Activated naive CD8-positive, alpha-beta T cell treated with anti-CD3 and anti-CD28 coated beads for 36 hours (primary cell): ENCODE measurements around the gene TXNRD2. TPM values are rescaled to one million over a fixed set of nuclear protein-coding genes. Genes with fewer than 3 reads are reported as not detected.
A peak's percentile ranks its signal among the peaks of the same experiment; 100 is the strongest.
"Not testable (repeated sequence)": the region's sequence is repeated elsewhere in the genome, so short reads cannot be mapped to it uniquely, and the experiment has no call there.

Source experiments
- DNase-seq: peaks from one replicate; pipeline ENCODE4 v3.0.0; 2021
- H3K27ac Mint-ChIP-seq: one replicate; pipeline ENCODE4 v1.8.0; 2022; ENCODE audit warnings: mild to moderate bottlenecking, moderate library complexity, mixed read lengths
- H3K27me3 Mint-ChIP-seq: one replicate; pipeline ENCODE4 v1.8.0; 2022; ENCODE audit warnings: mild to moderate bottlenecking, mixed read lengths
- H3K36me3 Mint-ChIP-seq: one replicate; pipeline ENCODE4 v1.8.0; 2021; ENCODE audit warnings: mild to moderate bottlenecking, mixed read lengths
- H3K4me1 Mint-ChIP-seq: one replicate; pipeline ENCODE4 v1.8.0; 2021; ENCODE audit warnings: mixed read lengths
- H3K4me3 Mint-ChIP-seq: one replicate; pipeline ENCODE4 v1.8.0; 2022; ENCODE audit warnings: mild to moderate bottlenecking, moderate library complexity, mixed read lengths
- H3K9me3 Mint-ChIP-seq: one replicate; pipeline ENCODE4 v1.8.0; 2022; ENCODE audit warnings: mixed read lengths
- total RNA-seq, 2 experiments: library from RNA; stranded (reverse); gene quantifications; one replicate each; pipeline ENCODE4 v1.2.3, GENCODE V29; 2021

TXNRD2 gene
- total RNA-seq, 2 experiments from 2014 or later: 20.3 to 20.9 TPM

GRCh38 chr22:19951346-19951745 is 9.7 kb upstream of the TXNRD2 start:
- DNase-seq: no peak
- H3K4me3 Mint-ChIP-seq: no peak overlapping the region

DNA sequence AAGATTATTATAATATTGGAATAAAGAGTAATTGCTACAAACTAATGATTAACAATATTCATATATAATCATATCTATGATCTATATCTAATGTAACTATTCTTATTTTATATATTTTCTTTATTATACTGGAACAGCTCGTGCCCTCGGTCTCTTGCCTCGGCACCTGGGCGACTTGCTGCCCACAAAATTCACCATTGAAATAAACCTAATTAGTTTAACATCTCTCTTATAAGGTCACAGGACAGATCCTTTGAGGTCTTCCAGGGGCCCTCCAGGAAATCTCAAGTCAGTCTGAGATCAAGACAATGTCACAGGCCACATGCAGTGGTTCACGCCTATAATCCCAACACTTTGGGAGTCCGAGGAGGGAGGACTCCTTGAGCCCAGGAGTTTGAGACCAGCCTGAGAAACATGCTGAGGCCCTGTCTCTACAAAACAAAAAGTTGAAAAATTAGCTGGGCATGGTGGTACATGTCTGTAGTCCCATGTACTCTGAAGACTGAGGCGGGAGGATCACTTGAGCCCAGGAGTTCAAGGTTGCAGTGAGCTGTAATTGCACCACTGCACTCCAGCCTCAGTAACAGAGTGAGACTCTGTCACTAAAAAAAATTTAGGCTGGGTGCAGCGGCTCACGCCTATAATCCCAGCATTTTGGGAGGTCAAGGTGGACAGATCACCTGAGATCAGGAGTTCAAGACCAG is 6.6 kb upstream of the TXNRD2 start:
- H3K4me1 Mint-ChIP-seq: peaks cover 29% of the 10 kb centered on the region
- H3K9me3 Mint-ChIP-seq: peaks cover 2% of the 10 kb centered on the region
- no peak overlapping the region for H3K4me3 Mint-ChIP-seq
- no peak for DNase-seq
- H3K36me3 Mint-ChIP-seq: peaks cover 22% of the 10 kb centered on the region
- H3K27me3 Mint-ChIP-seq: no peaks in the 10 kb centered on the region
- no peak overlapping the region for H3K27ac Mint-ChIP-seq

More at GRCh38 chr22:19951346-19951745, 9.7 kb upstream of the TXNRD2 start:
- Mint-ChIP-seq H3K4me1 (peaks cover 21% of the 10 kb centered on the region), H3K27ac (no peak overlapping the region), H3K9me3 (no peaks in the 10 kb centered on the region), H3K27me3 (no peaks in the 10 kb centered on the region), H3K36me3 (peaks cover 14% of the 10 kb centered on the region)

DNA sequence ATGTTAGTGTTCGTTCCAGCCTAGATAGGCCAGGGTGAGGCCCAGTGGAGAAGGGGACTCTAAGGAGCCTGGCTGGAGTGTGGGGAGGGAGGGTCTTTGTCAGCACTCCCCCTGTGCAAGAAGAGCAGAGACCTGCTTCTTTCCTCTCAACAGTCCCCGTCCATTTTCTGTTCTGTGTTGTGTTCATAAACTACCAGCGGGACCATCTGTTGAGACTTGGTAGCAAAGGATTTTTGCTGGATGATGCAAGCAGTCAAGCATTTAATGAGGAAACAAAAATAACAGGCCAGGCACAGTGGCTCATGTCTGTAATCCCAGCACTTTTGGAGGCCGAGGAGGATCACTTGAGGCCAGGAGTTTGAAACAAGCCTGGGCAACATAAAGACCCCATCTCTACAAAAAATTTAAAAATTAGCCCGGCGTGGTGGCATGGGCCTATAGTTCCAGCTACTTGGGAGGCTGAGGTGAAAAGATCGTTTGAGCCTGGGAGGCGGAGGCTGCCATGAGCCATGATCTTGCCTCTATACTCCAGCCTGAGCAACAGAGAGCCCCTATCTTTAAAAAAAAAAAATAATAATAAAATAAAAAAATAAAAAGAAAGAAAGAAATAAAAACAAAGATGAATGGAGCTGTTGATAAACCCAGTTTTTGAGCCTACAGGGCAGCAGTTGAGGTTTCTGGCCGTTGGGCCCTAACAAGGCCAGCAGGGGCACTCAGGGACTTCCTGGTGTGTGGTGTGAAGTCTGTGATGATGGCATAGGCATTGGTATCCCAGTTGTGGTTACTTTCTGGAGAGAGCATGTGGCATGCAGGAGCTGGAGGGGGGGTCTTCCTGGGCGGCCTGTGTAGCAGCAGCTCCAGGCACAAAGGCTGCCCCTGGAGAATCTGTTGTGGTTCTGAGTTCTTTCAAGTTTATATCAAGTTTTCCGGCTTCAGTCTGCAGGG is 1.7 kb upstream of the TXNRD2 start:
- peaks cover 2% of the 10 kb centered on the region for H3K9me3 Mint-ChIP-seq
- no peaks in the 10 kb centered on the region for H3K27me3 Mint-ChIP-seq
- DNase-seq: no peak
- H3K36me3 Mint-ChIP-seq: peaks cover 27% of the 10 kb centered on the region
- peak overlapping the region; percentile 98 for H3K4me3 Mint-ChIP-seq
- H3K27ac Mint-ChIP-seq: peak overlapping the region; percentile 96
- peaks cover 41% of the 10 kb centered on the region for H3K4me1 Mint-ChIP-seq

DNA sequence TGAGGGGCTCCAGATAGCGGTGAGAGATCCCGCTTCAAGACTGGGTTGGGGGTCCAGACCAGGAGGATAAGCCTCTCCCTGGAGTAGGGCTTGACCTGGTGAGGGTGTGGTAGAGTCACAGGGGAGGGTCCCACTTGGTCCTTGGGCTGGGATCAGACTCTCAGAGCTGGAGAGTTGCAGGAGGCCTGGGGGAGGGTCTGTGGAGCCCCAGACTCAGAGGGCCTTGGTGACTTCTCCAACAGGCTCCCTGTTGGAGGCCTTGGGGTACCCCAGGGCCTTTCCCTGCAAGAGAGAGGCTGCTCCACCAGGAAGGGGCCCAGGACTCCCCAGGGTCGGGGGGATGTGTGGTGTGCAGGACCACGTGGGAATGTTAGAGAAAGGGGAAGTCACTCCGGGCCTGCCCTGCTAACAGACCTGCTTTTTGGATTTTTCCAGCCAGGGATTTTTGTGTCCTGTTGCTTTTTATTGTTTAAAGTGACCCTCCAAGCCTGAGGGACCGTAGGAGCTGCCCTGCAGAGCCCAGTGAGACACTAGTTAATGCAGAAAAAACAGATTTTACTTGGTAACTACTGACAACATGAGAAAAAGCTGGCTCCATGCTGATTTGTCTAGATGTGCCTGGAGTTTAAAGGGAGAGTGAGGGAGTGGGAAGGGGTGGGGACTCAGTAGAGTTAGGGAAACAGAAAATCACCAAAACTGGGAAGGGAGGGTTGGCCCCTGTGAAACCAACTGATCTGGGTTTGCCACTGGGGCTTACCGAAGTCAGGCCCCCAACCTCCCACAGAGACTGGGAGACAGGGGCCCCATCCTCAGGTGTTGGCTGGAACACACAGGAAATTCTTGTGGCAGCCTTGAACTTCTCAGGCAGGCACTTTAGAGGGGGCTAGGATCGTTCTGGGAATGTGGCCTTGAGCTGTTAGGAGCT is 801 bp upstream of the TXNRD2 start:
- Mint-ChIP-seq H3K9me3 (peaks cover 2% of the 10 kb centered on the region), H3K4me3 (peak overlapping the region; percentile 98), H3K4me1 (peaks cover 39% of the 10 kb centered on the region), H3K27ac (peak overlapping the region; percentile 96), H3K27me3 (no peaks in the 10 kb centered on the region), H3K36me3 (peaks cover 33% of the 10 kb centered on the region)
- DNase-seq: no peak

GRCh38 chr22:19940536-19941364 is 868 bp downstream of the TXNRD2 start:
- H3K9me3 Mint-ChIP-seq: peaks cover 11% of the 10 kb centered on the region
- DNase-seq: no peak
- peaks cover 43% of the 10 kb centered on the region for H3K36me3 Mint-ChIP-seq
- H3K4me3 Mint-ChIP-seq: peak overlapping the region; percentile 98
- no peaks in the 10 kb centered on the region for H3K27me3 Mint-ChIP-seq
- H3K4me1 Mint-ChIP-seq: peaks cover 25% of the 10 kb centered on the region
- H3K27ac Mint-ChIP-seq: peak overlapping the region; percentile 78

GRCh38 chr22:19937616-19938473 is 3.8 kb downstream of the TXNRD2 start:
- H3K27me3 Mint-ChIP-seq: no peaks in the 10 kb centered on the region
- H3K27ac Mint-ChIP-seq: no peak overlapping the region
- peaks cover 14% of the 10 kb centered on the region for H3K4me1 Mint-ChIP-seq
- DNase-seq: no peak
- H3K36me3 Mint-ChIP-seq: peaks cover 38% of the 10 kb centered on the region
- no peak overlapping the region for H3K4me3 Mint-ChIP-seq
- peaks cover 16% of the 10 kb centered on the region for H3K9me3 Mint-ChIP-seq

DNA sequence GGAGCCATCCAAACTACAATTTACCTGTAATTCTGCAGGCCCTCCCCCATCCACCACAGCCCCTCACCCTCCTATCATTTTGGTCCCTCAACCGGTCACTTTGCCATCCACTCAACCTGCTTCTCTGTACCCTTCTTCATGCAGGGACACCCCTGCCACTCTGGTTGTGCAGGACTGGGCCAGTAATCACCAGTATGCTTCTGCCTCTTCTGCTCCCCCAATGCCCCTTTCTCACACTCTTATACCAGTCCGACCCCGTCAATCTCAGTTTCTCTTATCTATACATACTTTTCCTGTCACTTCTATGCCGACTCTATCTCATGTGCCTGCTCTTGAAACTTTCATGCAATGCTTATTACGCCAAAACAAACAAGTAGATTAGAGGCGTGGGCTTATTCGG is 5.1 kb downstream of the TXNRD2 start:
- peaks cover 16% of the 10 kb centered on the region for H3K9me3 Mint-ChIP-seq
- H3K36me3 Mint-ChIP-seq: peaks cover 29% of the 10 kb centered on the region
- no peaks in the 10 kb centered on the region for H3K27me3 Mint-ChIP-seq
- H3K4me1 Mint-ChIP-seq: peaks cover 9% of the 10 kb centered on the region
- no peak overlapping the region for H3K27ac Mint-ChIP-seq
- no peak overlapping the region for H3K4me3 Mint-ChIP-seq
- no peak for DNase-seq

DNA sequence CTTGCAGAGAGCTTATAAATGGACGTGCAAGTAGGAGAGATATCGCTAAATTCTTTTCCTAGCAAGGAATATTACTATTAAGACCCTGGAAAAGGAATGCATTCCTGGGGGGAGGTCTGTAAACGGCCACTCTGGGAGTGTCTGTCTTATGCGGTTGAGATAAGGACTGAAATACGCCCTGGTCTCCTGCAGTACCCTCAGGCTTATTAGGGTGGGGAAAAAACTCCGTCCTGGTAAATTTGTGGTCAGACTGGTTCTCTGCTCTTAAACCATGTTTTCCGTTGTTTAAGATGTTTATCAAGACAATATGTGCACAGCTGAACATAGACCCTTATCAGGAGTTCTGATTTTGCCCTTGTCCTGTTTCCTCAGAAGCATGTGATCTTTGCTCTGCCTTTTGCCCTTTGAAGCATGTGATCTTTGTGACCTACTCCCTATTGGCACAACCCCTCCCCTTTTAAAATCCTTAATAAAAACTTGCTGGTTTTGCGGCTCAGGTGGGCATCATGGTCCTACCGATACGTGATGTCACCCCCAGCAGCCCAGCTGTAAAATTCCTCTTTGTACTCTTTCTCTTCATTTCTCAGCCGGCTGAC is 6.4 kb downstream of the TXNRD2 start:
- not testable (repeated sequence) for DNase-seq, H3K27ac Mint-ChIP-seq, H3K4me3 Mint-ChIP-seq, H3K4me1 Mint-ChIP-seq, H3K27me3 Mint-ChIP-seq
- peaks cover 16% of the 10 kb centered on the region for H3K9me3 Mint-ChIP-seq
- H3K36me3 Mint-ChIP-seq: peaks cover 29% of the 10 kb centered on the region

GRCh38 chr22:19933341-19934241 is 8.0 kb downstream of the TXNRD2 start:
- Mint-ChIP-seq H3K4me1 (no peaks in the 10 kb centered on the region), H3K36me3 (peaks cover 29% of the 10 kb centered on the region), H3K4me3 (no peak overlapping the region), H3K27me3 (no peaks in the 10 kb centered on the region), H3K9me3 (peaks cover 16% of the 10 kb centered on the region), H3K27ac (no peak overlapping the region)
- DNase-seq: no peak

GRCh38 chr22:19932367-19933206 is 9.0 kb downstream of the TXNRD2 start:
- H3K36me3 Mint-ChIP-seq: peaks cover 25% of the 10 kb centered on the region
- H3K9me3 Mint-ChIP-seq: peaks cover 16% of the 10 kb centered on the region
- no peak overlapping the region for H3K4me3 Mint-ChIP-seq
- H3K27ac Mint-ChIP-seq: no peak overlapping the region
- H3K4me1 Mint-ChIP-seq: no peaks in the 10 kb centered on the region
- DNase-seq: no peak
- H3K27me3 Mint-ChIP-seq: no peaks in the 10 kb centered on the region

- Mint-ChIP-seq H3K4me1 (no peaks in the 10 kb centered on the region), H3K27me3 (no peaks in the 10 kb centered on the region)
- no peak for DNase-seq
Measured at GRCh38 chr22:19931514-19931913, 10.1 kb downstream of the TXNRD2 start.

More at GRCh38 chr22:19931514-19931913, 10.1 kb downstream of the TXNRD2 start:
- peaks cover 14% of the 10 kb centered on the region for H3K36me3 Mint-ChIP-seq
- H3K27ac Mint-ChIP-seq: no peak overlapping the region
- H3K9me3 Mint-ChIP-seq: peaks cover 13% of the 10 kb centered on the region
- no peak overlapping the region for H3K4me3 Mint-ChIP-seq
